Chondrocyte (in vitro differentiated cells): ENCODE measurements around the gene MKLN1. TPM values are rescaled to one million over a fixed set of nuclear protein-coding genes. Genes with fewer than 3 reads are reported as not detected.
A peak's percentile ranks its signal among the peaks of the same experiment; 100 is the strongest.

ENCODE experiments used
- DNase-seq: peaks from one replicate; pipeline ENCODE4 v3.0.0; 2021; ENCODE audit warnings: mixed read lengths, low spot score
- H3K27ac Mint-ChIP-seq: one replicate; pipeline ENCODE4 v1.8.0; 2021; ENCODE audit warnings: mild to moderate bottlenecking, moderate library complexity, mixed read lengths; ENCODE audit not compliant: unreplicated experiment
- H3K27me3 Mint-ChIP-seq: 2 replicates; pipeline ENCODE4 v1.8.0; 2021; ENCODE audit warnings: low read depth, mixed read lengths
- H3K36me3 Mint-ChIP-seq: 2 replicates; pipeline ENCODE4 v1.8.0; 2021; ENCODE audit warnings: low read depth, mixed read lengths
- H3K4me1 Mint-ChIP-seq: 2 replicates; pipeline ENCODE4 v1.8.0; 2021; ENCODE audit warnings: low read depth, mild to moderate bottlenecking, mixed read lengths
- H3K4me3 Mint-ChIP-seq: one replicate; pipeline ENCODE4 v1.8.0; 2021; ENCODE audit warnings: mild to moderate bottlenecking, moderate library complexity, mixed read lengths; ENCODE audit not compliant: unreplicated experiment
- H3K9me3 Mint-ChIP-seq: 2 replicates; pipeline ENCODE4 v1.8.0; 2021; ENCODE audit warnings: low read depth, mixed read lengths
- CTCF ChIP-seq: fragments of 200-600 bp; sonication (generic); IDR thresholded peaks from 2 replicates; pipeline ENCODE4 v1.5.0; 2021; ENCODE audit warnings: antibody characterized with exemption, mild to moderate bottlenecking, moderate library complexity
- total RNA-seq: library from RNA; stranded (reverse); gene quantifications from 3 replicates; pipeline ENCODE4 v1.2.1, GENCODE V29; 2021

The MKLN1 gene
- total RNA-seq, 1 donor from 2014 or later = 33.4 TPM

- Mint-ChIP-seq H3K27me3 (no peaks in the 10 kb centered on the region), H3K4me1 (peaks cover 18% of the 10 kb centered on the region)
- TF ChIP-seq CTCF = no peak
Observed at GRCh38 chr7:131338691-131339390, 11.2 kb downstream of the MKLN1 start.

GRCh38 chr7:131341690-131342089 lies 14.0 kb downstream of the MKLN1 start:
- H3K36me3 Mint-ChIP-seq = peaks cover 5% of the 10 kb centered on the region
- H3K27me3 Mint-ChIP-seq = no peaks in the 10 kb centered on the region
- no peak overlapping the region for H3K27ac Mint-ChIP-seq
- no peak for TF ChIP-seq CTCF
- peaks cover 15% of the 10 kb centered on the region for H3K9me3 Mint-ChIP-seq
- no peak for DNase-seq
- no peak overlapping the region for H3K4me3 Mint-ChIP-seq
- peaks cover 12% of the 10 kb centered on the region for H3K4me1 Mint-ChIP-seq

More at GRCh38 chr7:131338691-131339390, 11.2 kb downstream of the MKLN1 start:
- no peak for DNase-seq
- Mint-ChIP-seq H3K9me3 (peaks cover 23% of the 10 kb centered on the region), H3K27ac (no peak overlapping the region), H3K4me3 (no peak overlapping the region), H3K36me3 (peaks cover 10% of the 10 kb centered on the region)

- no peaks in the 10 kb centered on the region for H3K36me3 Mint-ChIP-seq
- no peak for TF ChIP-seq CTCF
- peaks cover 18% of the 10 kb centered on the region for H3K4me1 Mint-ChIP-seq
- no peak for DNase-seq
- H3K27ac Mint-ChIP-seq = no peak overlapping the region
- no peak overlapping the region for H3K4me3 Mint-ChIP-seq
- no peaks in the 10 kb centered on the region for H3K27me3 Mint-ChIP-seq
- H3K9me3 Mint-ChIP-seq = peaks cover 8% of the 10 kb centered on the region
Observed at GRCh38 chr7:131342864-131343442, 15.3 kb downstream of the MKLN1 start.

- H3K4me3 Mint-ChIP-seq = no peak overlapping the region
- no peaks in the 10 kb centered on the region for H3K27me3 Mint-ChIP-seq
- peaks cover 14% of the 10 kb centered on the region for H3K4me1 Mint-ChIP-seq
- no peaks in the 10 kb centered on the region for H3K36me3 Mint-ChIP-seq
- H3K27ac Mint-ChIP-seq = no peak overlapping the region
- no peak for DNase-seq
- TF ChIP-seq CTCF = no peak
- peaks cover 4% of the 10 kb centered on the region for H3K9me3 Mint-ChIP-seq
Observed at GRCh38 chr7:131346885-131347592, 19.4 kb downstream of the MKLN1 start.

- H3K9me3 Mint-ChIP-seq = peaks cover 4% of the 10 kb centered on the region
- TF ChIP-seq CTCF = no peak
- peaks cover 37% of the 10 kb centered on the region for H3K4me1 Mint-ChIP-seq
- no peaks in the 10 kb centered on the region for H3K36me3 Mint-ChIP-seq
- no peak for DNase-seq
- H3K4me3 Mint-ChIP-seq = no peak overlapping the region
- H3K27me3 Mint-ChIP-seq = no peaks in the 10 kb centered on the region
- H3K27ac Mint-ChIP-seq = peak overlapping the region; percentile 17
Observed at GRCh38 chr7:131352032-131352431, 24.4 kb downstream of the MKLN1 start.
